Activated CD8-positive, alpha-beta memory T cell treated with anti-CD3 and anti-CD28 coated beads, Interleukin-2, amount 50 U/mL, for 1 hour (primary cell): Measurements from ENCODE around the gene MSL2.
A peak's percentile ranks its signal among the peaks of the same experiment; 100 is the strongest.
"Not testable (repeated sequence)": the region's sequence is repeated elsewhere in the genome, so short reads cannot be mapped to it uniquely, and the experiment has no call there.

Source experiments
- DNase-seq: peaks from one replicate; pipeline ENCODE4 v3.0.0-alpha.2; 2020; ENCODE audit errors: extremely low read depth

Gene MSL2, protein sequence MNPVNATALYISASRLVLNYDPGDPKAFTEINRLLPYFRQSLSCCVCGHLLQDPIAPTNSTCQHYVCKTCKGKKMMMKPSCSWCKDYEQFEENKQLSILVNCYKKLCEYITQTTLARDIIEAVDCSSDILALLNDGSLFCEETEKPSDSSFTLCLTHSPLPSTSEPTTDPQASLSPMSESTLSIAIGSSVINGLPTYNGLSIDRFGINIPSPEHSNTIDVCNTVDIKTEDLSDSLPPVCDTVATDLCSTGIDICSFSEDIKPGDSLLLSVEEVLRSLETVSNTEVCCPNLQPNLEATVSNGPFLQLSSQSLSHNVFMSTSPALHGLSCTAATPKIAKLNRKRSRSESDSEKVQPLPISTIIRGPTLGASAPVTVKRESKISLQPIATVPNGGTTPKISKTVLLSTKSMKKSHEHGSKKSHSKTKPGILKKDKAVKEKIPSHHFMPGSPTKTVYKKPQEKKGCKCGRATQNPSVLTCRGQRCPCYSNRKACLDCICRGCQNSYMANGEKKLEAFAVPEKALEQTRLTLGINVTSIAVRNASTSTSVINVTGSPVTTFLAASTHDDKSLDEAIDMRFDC

DNA sequence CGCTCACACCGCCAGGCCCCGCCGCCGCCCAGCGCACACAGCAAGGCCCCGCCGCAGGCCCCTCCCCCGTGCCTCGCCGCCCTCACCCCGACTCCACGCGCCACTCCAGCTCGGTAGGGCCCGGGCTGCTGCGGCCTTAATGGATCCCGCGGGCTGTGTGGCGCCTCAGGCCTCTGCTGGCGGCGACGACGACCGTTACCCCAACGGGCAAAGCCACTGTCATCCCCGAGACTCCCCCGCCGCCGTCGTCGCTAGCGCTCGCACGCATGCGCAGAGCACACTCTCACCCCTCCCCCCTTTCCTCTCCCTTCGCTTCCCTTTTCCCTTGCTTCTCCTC lies at the start of gene MSL2:
Gene MSL2, minus strand, starts transcription at position 272 of the 337 bp plus-strand sequence. CDS start 1,222 bp downstream, outside the sequence.
- DNase-seq: no peak

DNA sequence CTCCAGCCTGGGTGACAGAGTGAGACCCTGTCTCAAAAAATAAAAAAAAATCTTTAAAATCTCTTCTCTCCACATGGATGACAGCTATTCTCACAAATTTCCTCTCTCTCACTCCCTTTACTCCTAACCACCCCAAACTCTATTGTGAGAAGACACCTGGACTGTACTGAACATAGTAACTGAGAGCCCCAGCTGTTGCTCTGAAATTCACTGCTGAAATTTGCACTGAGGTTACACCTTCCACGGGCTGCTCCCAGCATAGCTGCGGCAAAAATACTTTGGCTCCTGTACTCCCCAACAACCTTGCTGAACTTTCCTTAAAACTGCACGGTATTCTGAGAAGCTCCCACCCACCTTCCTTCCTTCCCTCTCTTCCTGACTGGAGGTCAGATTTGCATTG lies 49.6 kb upstream of the MSL2 start:
- no peak for DNase-seq

DNA sequence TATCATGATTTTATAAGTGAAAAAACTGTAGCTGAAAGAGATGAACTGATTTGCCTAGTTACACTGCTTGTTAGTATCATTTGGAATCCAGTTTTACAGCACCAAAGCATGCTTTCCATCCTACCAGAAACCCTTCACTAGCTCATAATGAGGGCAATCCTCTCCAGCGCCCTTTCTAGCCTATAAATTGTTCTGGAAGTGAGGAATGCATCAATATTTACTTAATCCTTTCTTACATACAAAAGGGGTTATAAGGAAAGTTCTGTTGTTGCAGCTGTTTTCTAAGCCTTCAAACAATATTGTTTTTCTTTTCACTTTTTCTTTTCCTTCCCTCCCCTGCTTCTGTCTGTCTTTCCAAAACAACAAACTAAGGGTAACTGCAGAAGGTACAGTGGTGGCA lies 43.0 kb upstream of the MSL2 start:
- no peak for DNase-seq

DNA sequence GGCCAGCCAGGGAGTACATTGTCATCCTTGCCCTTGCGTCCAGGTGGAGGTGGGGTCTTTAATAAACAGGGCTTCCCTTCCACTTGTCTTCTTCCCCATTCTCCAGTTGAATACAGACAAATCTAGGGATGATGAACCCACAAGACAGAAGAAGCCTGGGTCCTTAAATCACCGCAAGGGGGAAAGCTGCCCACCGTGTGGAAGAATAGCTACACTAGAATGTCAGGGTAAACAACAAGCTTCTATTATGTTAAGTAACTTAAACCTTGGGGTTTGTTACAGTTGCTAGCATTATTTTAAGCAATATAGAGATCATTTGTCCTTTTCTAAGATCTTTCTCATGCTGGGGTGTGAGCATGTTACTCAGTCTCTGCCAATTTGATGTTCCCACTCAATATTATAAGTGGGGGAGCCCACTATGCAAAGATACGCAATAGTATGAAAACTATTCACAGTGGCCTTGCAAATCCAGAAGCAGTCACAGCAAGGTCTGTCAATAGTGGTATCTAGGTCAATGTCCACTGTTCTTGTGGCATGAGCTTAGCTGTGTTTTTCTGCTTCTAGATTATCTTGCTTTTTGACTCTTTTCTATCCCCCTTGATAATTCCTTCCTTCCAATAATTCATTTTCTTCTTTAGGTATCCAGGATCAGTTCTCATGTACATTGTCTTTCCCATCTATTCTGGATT lies 42.0 kb upstream of the MSL2 start:
- no peak for DNase-seq

DNA sequence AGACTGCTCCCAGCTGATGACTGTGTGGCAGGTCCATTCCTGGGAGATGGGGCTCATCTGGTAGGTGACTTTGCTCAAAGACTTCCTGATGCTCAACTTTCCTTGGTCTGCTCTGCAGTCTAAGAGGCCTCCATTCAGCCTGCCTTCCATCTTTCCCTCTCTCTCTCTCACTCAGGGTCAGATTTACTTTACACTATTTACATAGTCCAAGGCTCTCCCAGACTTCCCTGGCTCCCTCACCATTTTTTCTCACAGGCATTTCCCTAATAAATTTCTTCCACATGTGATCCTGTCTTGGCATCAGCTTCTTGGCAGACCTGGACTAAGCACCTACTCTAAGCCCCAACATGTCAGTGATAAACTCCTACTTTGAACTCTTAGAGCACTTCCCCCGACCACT lies 41.0 kb upstream of the MSL2 start:
- no peak for DNase-seq

DNA sequence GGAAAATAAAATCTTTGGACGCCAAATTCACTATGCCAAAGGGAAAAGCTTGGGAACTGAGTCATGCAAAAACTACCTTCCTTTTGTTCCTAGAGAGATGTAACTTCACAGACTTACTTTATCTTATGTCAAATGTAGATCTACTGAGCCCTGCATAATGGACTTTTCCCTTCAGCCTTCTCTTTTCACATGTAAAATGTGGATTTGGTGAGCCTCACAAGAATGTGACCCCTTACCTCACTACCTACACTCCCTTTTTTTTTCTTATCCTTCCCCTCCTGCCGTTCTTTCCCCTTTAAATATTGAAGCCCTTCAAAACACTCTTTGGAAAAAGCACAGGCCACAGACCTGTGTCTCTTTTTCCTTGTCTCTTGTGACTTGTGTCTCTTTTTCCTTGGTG lies 40.0 kb upstream of the MSL2 start:
- no peak for DNase-seq

DNA sequence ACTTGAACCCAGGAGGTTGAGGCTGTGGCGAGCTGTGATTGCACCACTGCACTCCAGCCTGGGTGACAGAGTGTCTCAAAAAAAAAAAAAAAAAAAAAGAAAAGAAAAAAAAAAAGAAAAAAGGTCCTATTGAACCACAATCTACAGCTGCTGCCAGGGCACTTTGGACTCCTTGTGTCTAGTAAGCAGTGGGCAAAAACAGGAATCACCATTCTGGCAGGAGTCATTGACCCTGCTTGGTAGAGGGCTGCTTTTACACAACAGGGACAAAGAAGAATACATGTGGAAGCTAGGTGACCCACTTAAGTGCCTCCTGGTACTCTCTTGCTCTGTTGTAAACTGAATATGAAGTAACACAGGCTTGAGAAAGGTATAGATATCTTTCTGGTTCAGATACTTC lies 39.4 kb upstream of the MSL2 start:
- DNase-seq: no peak

DNA sequence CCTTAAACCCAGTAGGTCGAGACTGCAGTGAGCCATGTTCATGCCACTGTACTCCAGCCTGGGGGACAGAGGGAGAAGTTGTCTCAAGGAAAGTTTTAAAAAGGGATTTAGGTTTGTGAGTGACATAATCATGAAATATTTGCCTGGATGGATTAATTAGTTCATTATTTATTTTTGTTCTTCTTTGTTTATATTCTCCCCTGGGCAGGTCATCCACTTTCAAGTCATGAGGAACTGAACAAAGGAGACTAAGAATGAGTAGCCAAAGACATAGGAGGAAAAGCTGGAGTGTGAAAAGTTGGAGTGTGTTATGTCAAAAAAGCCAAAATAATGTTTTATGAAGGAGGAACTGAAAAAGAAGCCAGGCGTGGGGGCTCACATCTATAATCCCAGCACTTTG lies 36.3 kb upstream of the MSL2 start:
- no peak for DNase-seq

DNA sequence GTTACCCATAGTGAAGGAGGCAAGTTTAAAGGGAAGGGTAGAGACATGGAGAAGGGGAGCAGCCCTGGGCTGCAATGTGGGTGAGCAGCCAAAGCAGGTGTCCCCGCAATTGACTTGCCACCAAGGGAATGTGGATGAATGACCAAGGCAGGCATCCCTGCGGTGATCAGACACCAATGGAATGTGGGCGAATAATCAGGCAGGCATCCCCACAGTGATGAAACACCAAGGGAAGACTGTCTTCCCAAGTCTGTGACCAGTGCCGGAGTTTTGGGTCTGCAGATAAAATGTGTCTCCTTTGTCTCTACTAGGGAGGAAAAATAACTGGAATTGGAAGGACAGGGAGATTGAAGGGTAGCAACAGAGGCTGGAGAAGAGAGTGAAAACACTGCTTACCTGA lies 26.6 kb upstream of the MSL2 start:
- DNase-seq: not testable (repeated sequence)

DNA sequence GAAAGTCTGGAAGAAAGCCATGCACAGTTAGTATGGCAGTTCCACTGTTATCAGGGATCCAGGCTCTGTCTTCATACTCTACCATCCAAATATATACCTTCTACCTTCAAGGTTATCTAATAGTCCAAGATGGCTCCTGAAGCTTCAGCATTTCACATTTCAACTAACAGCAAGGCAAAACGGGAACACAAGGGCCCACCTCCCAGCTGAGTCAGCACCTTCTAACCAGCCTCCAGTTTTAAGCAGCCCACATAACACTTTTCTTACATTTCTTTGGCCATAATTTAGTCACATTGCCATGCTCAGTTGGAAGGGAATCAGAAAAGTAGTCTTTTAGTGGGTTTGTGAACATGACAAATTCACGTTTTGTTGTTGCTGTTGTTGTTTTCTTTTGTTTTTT lies 15.4 kb upstream of the MSL2 start:
- no peak for DNase-seq

DNA sequence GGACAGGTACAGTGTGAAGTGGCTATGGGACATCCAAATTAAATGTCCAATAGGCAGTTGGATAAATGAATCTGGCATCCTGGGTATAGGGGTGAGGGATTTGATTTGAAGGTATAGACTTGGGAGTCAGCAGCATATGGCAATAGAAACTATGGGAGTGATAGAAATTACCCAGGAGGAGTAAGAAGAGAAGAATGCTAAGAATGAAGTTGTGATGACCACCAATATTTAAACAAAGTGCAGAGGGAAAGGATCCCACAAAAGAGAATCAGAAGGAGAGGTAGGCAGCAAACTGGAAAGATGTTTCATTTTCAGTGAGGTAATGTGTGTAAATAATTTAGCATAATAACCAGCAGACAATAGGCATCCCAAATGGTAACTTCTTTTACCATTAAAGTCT lies 13.8 kb upstream of the MSL2 start:
- DNase-seq: no peak

DNA sequence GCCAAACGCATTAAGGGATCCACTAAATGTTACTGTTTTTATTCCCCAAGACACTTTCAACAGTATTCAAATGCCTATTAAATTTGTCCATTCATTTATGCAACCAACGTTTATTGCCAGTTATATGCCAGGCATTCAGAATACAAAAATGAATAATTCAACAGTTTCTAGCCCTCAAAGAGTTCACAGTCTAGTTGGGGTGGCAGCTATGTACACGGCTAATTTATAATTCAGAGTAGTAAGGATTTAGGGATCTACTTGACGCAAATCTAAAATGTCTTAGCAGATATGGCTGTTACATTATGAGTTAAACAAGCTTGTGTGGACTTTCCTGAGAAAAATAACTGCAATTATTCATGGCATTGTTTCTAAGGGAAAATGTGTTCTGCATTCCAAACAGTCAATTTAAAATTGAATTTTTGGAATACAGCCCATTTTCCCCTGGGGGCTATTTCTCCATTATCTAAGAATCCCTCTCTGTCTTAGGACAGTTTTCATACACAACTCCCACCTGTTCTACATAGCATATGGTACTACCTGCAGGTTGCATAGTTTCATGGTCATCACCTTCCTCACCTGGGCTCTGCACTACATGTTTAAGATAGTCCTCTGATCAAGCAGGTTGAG lies 11.5 kb upstream of the MSL2 start:
- no peak for DNase-seq

DNA sequence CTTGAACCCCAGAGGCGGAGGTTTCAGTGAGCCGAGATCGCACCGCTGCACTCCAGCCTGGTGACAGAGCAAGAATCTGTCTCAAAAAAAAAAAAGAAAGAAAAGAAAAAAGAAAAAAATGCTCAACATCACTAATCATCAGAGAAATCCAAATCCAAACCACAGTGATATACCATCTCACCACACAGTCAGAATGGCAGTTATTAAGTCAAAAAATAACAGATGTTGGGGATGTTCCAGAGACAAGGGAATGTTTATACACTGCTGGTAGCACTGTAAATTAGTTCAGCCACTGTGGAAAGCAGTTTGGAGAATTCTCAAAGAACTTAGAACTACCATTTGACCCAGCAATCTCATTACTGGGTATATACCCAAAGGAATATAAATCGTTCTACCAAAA lies 3.1 kb upstream of the MSL2 start:
- not testable (repeated sequence) for DNase-seq

DNA sequence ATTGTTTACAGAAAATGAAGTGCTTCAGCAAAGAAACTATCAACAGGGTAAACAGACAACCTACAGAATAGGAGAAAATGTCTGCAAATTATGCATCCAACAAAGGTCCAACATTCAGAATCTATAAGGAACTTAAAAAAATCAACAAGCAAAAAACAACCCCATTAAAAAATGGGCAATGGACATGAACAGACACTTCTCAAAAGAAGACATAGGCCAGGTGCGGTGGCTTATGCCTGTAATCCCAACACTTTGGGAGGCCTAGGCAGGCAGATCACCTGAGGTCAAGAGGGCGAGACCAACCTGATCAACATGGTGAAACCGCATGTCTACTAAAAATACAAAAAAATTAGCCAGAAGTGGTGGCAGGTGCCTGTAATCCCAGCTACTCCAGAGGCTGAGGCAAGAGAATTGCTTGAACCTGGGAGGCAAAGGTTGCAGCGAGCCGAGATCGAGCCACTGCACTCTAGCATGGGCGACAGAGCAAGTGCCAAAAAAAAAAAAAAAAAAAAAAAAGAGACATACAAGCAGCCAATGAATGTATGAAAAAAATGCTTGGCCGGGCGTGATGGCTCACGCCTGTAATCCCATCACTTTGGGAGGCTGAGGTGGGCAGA lies 2.4 kb upstream of the MSL2 start:
- DNase-seq: not testable (repeated sequence)

DNA sequence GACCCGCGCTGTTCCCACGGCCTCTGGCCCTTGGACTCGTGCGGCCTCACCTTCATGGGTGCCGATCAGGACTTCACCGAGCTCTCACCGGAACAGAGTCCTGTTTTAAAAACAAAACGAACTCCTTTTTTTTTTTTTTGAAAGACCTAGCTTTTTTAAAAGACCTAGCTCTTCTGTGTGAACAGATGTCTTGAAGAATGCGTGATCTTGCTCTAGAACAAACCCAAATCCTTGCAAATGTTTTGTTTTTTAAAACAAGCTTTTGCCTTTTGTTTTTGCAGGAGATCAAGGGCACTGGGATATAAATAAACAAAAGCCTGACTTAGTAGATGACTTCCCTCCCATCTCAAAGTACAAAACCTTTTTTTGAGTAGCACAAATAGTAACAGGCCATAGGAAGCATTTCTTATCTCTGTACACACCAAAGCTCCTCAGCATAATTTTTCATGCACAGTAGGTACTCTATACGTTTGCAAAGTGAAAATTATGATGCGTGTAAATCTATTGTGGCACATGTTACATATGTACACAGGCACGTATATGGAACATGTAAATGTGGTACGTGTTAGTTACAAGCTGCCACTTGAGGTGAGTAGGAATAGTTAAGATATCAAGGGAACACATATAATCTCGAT lies 1.1 kb upstream of the MSL2 start:
- DNase-seq: no peak

DNA sequence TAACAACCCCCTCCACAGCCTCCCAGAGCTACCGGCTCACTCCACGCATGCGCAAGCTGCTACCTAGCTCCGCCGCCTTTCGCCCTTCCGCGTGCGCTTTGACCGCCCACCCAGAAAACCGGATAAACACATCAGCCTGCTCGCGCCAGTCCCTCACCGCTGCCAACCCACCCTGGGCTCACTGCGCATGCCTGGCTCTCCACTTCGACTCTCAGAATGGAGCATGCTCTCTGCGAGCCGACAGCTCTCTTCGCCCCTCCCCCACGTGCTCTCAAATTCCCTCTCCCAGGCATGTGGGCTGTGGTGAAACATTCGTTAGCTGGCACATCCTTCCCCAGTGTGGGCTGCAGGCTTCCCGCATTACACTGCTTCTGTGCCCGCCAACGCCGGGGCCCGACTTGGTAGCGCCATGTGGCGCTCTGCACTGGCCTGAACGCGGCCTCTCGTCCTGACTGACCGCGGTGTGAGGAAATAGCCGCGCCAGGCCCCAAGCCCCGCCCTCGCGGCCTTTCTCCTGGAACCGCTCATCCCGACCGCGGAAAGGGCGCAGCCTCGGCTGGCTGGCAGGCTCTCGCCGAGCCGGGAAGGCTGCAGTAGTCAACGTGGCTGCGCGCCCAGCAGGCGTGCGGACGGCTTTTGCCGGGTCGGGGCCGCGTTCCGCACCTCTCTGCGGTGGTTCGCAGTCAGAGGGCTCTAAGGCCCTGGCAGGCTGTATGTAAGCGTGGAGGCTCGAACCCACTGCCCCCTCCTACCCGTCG lies 445 bp upstream of the MSL2 start:
- DNase-seq: peak; percentile 98

DNA sequence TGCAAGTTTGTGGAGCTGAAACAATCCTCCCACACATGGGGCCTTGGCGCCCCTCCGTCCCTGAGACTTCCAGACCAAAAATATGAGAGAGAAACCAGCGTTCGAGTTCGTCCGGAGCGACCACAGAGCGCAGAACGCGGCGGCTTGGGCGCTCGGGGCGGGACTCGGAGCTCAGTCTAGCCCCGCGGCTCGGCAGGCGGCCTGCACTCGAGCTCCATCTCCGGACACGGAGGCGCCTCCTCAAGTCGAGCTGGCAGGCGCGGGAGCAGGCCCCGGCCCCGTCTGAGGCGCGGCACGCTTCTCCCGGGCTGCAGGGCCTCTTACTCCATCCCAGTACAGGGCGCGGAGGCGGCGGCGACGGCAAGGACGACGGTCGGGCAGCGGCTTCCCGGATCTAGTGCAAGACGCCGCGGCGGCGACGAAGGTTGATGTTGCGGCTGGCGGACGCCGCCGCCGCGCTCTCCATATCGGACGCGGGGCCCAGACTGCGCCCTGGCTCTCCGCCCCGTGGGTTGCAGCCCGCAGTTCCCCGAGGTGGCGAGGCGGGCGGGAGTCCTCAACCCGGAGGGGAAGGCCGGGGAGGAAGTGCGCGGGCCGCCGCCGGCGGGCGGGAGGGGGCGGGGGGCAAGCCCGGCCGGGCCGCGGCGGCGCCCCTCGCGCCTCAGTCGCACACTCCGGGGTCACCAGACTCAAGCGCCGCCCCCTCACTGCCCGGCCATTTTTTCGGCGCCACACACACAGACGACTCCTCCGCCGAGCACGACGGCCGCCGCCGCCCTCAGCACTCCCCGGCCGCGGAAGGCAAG lies 674 bp downstream of the MSL2 start:
- DNase-seq: peak; percentile 47

DNA sequence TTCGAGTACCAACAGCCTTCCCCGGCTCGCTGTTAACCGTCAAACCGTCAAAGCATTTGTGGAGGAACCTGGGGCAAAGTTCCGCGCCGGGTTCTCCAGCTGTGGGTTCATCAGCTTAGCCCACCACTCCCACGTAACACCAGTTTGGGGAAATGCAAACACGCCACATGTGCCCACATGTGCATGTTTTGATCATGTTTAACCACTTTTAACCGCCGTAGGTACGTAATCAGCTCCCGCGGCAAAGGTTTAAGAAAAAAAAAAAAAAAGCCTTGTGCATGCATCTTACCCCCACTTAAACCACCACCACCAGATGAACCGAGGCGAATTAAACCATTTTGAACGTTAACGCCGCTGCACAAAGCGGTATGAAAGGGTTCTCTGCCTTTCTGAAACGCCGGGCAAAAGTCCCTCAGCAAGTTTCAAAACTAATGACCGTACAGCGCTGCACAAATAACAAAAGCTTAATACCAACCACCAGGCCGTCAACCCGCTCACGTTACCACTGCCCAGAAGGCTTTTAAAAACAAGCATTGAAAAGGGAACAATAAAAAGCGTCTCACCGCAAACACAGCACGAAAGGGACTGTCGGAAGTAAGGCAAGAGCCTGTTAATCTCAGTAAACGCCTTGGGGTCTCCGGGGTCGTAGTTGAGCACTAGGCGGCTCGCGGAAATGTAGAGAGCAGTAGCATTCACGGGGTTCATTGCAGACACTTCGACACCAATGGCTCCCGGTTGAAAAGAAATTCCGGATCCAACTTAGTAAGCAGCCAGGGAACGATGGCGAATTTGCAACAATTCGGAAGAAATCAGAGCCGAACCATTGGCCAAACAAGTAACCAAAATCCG lies 1.5 kb downstream of the MSL2 start:
- DNase-seq: peak; percentile 60
